Suppressor macrophage treated with lipopolysaccharide for 1 hour (primary cell): ENCODE measurements around the gene GRIP2.

Source experiments
- DNase-seq, 3 donors: peaks; one replicate each; pipeline ENCODE4 v3.0.0-alpha.2; 2020 to 2022

Gene GRIP2

GRCh38 chr3:14561051-14561960 is 21.2 kb upstream of the GRIP2 start:
- no peak for DNase-seq

GRCh38 chr3:14560110-14560509 is 20.0 kb upstream of the GRIP2 start:
- DNase-seq = no peak

DNA sequence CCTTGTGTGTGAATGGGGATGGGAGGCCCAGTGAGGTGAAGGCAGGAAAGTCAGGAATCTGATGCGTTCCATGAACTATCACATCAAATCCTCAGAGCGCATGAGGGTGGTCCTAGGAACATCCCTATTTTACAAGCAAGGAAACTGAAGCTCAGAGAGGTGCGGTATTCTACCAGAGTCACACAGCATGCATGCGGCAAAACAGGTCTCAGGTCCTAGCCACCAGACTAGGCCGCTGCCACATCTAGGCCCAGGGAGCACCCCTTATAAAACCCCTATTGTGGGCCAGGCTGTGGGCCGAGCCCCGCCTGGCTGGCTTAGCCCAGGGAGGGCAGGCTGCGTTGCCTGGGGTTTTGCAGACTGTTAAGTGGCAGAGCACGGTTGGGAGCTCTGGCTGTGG is 17.9 kb upstream of the GRIP2 start:
- DNase-seq = no peak

GRCh38 chr3:14555835-14556234 is 15.7 kb upstream of the GRIP2 start:
- peak in 1 of 3 donors; percentile 23 for DNase-seq

GRCh38 chr3:14554715-14555114 is 14.6 kb upstream of the GRIP2 start:
- DNase-seq = no peak

GRCh38 chr3:14553871-14554270 is 13.7 kb upstream of the GRIP2 start:
- DNase-seq = peak; percentile 63 to 72 (median 71)

- DNase-seq = no peak
Observed at GRCh38 chr3:14552717-14553116, 12.6 kb upstream of the GRIP2 start.

GRCh38 chr3:14552041-14552648 is 12.0 kb upstream of the GRIP2 start:
- DNase-seq = no peak

DNA sequence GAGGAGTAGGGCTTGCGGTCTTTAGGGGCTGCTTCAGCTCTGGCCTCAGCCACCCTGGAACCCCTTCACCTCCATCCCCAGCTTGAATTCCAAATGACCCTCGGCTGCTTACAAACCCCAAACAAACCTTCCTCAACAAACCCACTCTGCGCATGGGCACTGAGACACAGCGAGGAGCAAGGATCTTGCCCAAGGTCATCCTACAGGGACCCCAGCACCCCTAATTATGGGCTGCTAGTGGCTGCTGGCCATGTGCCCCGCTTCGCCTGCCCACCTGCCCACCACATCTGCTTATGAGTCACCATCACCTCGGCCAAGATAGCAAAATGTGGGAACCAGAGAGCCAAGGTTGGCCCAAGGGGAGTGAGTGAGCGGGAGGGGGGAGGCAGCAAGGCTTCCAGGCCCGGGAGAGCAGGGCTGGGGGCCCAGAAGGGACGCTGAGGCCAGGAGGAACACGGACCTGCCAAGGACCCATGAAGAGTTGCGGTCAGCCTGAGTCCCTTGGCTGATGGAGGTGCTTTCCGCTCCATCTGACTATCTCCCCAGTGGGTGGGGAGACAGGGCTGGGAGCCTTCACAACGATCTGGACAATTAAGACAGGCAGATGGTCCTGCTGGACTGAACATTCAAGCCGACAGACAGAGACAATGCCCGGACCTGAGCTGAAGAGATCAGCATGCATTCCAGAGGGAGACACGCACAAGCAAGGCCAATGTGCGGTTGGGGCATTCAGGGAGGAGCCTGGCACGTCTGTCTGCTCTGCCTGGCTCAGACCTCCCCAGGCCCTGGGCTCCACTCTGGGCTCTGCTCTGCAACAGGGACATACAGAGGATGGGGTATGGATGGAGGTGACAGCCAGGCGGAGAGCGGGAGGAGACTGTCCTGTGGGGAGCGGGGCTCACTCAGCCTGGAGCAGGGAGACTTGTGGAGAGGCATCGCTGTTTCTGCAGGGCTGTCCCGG is 10.8 kb upstream of the GRIP2 start:
- no peak for DNase-seq

DNA sequence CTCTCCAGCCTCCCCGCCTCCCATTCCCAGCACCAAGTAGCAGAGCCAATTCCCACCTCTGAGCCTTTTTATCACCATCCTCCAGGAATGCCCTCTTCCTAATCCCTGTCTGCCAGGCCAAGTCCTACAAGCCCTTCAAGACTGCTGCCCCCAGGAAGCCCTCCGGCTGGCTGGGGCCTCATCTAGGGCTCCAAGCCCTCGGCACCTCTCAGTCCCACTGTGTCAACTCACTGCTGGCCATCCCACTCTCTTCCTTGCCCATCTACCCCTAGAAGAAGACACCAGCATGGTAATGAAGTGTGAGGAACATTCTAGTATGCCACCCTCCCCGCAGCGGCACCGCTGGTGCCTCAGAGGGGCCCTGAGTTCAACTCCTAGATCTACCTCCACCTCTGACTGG is 10.0 kb upstream of the GRIP2 start:
- no peak for DNase-seq

DNA sequence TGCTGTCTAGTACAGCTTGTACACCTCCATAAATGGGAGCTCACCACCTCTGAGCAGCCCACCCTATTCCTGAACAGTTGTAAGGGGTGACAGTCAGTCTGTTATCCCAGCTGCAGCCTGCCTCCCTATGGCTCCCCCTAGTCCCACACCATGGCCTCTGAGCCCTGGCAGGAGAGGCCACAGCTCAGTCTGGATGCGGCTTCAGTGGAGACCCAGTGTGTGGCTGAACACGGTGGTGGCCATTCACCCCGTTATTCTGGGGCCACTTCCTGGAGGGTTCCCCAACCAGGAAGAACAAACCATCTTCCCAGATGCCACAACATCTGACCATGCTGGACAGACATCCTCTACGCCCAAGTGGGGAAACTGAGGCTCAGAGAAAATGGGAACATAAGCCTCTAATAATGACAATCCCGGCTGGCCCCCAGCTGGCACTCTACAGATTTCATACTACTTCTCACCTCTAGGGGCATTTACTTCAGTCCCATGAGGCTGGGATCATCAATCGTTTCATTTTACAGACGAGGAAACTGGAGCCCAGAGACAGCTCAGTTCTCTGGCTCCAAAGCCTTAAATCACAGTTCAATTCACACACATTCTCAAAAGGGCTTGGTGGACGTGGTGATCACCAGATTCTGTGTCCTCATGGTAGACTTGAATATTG is 9.2 kb upstream of the GRIP2 start:
- peak; percentile 29 to 42 (median 31) for DNase-seq

- peak; percentile 51 to 77 (median 68) for DNase-seq
Observed at GRCh38 chr3:14548321-14548729, 8.2 kb upstream of the GRIP2 start.

GRCh38 chr3:14547693-14548092 is 7.6 kb upstream of the GRIP2 start:
- DNase-seq = no peak

GRCh38 chr3:14546041-14546440 is 5.9 kb upstream of the GRIP2 start:
- DNase-seq = no peak

DNA sequence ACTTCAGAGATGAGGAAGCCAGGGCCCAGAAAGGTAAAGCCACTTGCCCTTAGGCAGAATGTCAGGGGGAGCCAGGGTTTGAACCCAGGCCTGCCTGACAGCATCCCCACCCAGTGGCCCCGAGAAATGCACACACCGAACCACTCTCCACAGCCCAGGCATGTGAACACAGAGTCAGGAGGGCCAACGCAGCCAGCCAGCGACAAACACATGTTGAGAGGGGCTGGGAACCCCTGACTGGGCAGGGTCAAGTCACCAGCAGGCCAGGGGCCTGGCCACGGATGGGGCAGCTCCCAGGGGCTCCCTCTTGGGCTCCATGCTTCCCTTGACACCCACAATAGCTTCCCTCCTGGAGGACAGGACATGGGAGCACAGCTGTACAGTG is 5.1 kb upstream of the GRIP2 start:
- DNase-seq = no peak

DNA sequence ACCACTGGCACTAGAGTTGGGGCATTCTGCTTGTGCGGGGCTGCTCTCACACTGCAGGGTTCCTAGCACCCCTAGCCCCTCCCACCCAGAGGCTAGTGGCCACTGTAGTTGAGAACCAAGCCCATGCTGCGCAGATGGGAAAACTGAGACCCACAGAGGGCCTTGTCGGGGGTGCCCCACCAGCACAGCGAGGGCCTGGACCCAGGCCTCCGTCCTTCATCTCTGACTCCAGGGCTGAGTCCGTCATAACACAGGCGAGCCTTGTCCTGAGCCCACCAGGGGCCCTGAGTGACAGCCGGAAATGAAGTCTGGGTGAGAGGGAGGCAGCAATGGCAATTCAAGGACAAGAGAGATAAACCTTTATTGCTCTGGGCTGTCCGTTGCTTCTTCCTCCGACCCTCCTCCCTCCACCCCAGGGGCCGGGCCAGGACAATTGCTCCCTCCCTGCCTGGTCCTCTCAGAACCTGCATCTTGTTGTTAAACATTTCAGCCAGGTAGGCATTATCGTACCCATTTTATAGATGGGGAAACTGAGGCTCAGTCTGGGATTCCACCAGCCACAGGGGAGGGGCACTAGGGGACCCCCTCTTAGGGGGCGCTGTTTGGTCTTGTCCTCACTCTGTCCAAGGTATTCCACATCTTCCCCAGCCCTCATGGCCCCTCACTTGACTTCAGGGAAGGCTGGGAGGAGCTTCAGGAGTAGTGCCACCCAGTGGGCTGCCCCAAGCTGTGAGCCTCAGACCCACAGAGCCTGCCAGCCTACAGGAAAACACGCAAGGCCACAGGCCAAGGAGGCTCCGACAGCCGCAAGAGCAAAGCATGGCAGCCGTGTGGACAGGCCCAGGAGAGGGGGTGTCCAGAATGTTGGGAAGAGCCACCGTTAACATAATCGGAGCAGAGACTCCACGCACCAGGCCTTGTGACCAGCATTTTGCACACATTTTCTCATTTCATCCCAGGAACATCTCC is 4.4 kb upstream of the GRIP2 start:
- no peak for DNase-seq

- DNase-seq = no peak
Observed at GRCh38 chr3:14543446-14543845, 3.3 kb upstream of the GRIP2 start.

DNA sequence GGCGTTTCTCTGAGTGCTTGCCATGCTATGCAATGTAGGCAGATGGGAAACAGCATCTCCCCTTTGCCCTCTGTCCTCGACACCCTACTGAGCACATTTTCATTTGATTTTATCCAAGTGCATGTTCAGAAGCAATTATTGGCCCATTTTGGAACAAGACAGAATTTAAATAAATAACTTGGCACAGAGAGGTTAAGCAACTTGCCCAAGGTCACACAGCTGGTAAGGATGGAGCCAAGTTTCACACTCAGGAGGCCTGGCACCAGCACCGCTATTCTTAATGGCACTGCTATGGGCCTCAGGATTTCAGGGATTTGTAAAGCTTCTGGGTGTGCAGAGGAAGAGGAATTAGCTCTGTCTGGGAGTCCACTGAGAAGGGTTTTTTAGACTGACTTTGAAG is 2.5 kb upstream of the GRIP2 start:
- no peak for DNase-seq

DNA sequence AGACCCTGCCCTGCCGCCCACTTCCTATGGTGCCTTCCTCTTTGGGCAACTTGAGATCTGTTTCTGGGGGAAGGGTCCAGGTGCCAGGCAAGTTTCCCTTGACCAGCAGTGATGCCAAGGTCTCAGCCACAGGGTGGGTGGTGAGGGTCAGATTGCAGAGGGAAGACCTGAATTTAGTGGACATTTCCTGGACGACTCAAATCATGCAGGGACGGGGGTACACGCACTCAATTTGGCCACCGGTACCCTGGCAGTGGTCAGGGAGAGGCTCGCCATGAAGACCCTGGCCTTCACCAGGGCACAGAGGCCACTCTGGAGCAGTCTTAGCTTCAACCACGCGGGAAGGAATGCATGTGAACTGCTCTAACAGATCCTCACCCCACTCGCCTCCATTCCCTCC is 1.5 kb upstream of the GRIP2 start:
- no peak for DNase-seq

DNA sequence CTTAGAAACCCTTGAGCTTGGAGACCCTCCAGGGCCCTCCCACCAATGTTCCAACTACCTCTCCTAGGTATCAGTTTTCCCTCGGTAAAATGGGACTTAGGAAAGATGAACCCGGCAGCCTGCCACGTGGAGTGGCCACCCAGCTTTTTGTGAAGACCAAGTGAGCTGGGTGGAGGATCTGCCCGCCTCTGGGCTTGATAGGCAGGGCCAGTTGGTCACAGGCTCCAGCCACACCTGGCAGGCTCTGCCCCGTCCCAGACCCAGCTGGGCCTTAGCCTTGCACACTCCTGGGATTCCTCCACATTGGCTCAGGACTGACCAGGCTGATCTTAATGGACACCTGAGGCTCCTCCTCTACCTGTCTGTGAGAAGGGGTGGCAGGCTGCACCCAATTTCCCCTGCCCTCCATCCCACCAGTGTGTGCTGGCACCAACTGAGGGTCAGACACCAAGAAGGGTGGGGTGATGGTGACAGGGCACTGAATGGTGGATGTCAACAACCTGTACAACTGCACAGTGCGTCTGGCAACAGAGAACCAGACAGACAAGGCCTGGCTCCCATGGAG is 761 bp upstream of the GRIP2 start:
- DNase-seq = no peak

GRCh38 chr3:14539384-14539741 is 779 bp downstream of the GRIP2 start:
- no peak for DNase-seq
